Skeletal muscle tissue (tissue), 4 donors: Measurements from ENCODE around the gene TAF4. TPM values are rescaled to one million over a fixed set of nuclear protein-coding genes. Genes with fewer than 3 reads are reported as not detected.
"Not testable (repeated sequence)": the region's sequence is repeated elsewhere in the genome, so short reads cannot be mapped to it uniquely, and the experiment has no call there.

Source experiments
- H3K27ac ChIP-seq: one replicate; pipeline ENCODE4 v1.7.0; 2013; ENCODE audit warnings: mild to moderate bottlenecking, low read depth, low read length, inconsistent platforms
- H3K27me3 ChIP-seq, 3 donors: one replicate each; pipeline ENCODE4 v1.7.0; 2013; ENCODE audit warnings: low read length in 3 of 3; ENCODE audit not compliant: control insufficient read depth in 3 of 3, insufficient read depth in 3 of 3
- H3K36me3 ChIP-seq, 3 donors: one replicate each; pipeline ENCODE4 v1.7.0; 2013; ENCODE audit warnings: low read length in 3 of 3; ENCODE audit not compliant: control insufficient read depth in 3 of 3, insufficient read depth in 3 of 3
- H3K4me1 ChIP-seq, 3 donors: one replicate each; pipeline ENCODE4 v1.7.0; 2013; ENCODE audit warnings: low read length in 3 of 3, mild to moderate bottlenecking in 3 of 3; ENCODE audit not compliant: control insufficient read depth in 3 of 3, insufficient read depth in 3 of 3
- H3K4me3 ChIP-seq, 3 donors: one replicate each; pipeline ENCODE4 v1.7.0; 2013; ENCODE audit warnings: low read length in 3 of 3
- H3K9ac ChIP-seq, 3 donors: one replicate each; pipeline ENCODE4 v1.7.0; 2013; ENCODE audit warnings: low read length in 3 of 3, mild to moderate bottlenecking in 3 of 3, moderate library complexity in 2 of 3, low read depth in 1 of 3
- H3K9me3 ChIP-seq, 3 donors: one replicate each; pipeline ENCODE4 v1.7.0; 2013; ENCODE audit warnings: low read length in 3 of 3; ENCODE audit not compliant: control insufficient read depth in 3 of 3
- total RNA-seq: library from RNA; depleted of rRNA; stranded (reverse); fragments of >200 nt; gene quantifications from one replicate; pipeline ENCODE4 v1.2.3, GENCODE V29; 2014
- donor health status: Osteomylitis.

Gene TAF4
- total RNA-seq, 1 donor from 2014 or later = 4.2 TPM

GRCh38 chr20:61976644-61977418 is 88.8 kb downstream of the TAF4 start:
- Histone ChIP-seq H3K9ac (no peak overlapping the region), H3K4me1 (no peaks in the 10 kb centered on the region), H3K4me3 (no peak overlapping the region), H3K27ac (no peak overlapping the region), H3K27me3 (no peaks in the 10 kb centered on the region), H3K9me3 (no peaks in the 10 kb centered on the region), H3K36me3 (peaks cover 22 to 32% (median 27%) of the 10 kb centered on the region in 3 donors)

- Histone ChIP-seq H3K9ac (no peak overlapping the region), H3K27ac (no peak overlapping the region), H3K4me3 (no peak overlapping the region), H3K27me3 (no peaks in the 10 kb centered on the region), H3K9me3 (no peaks in the 10 kb centered on the region), H3K4me1 (no peaks in the 10 kb centered on the region), H3K36me3 (peaks cover 22 to 32% (median 27%) of the 10 kb centered on the region in 3 donors)
These were observed 89.4 kb downstream of the TAF4 start for GRCh38 chr20:61976263-61976643.

GRCh38 chr20:61975407-61976129 is 90.1 kb downstream of the TAF4 start:
- H3K4me1 ChIP-seq = no peaks in the 10 kb centered on the region
- peaks cover 20 to 32% (median 27%) of the 10 kb centered on the region in 3 donors for H3K36me3 ChIP-seq
- no peaks in the 10 kb centered on the region for H3K27me3 ChIP-seq
- H3K4me3 ChIP-seq = no peak overlapping the region
- no peak overlapping the region for H3K9ac ChIP-seq
- H3K27ac ChIP-seq = no peak overlapping the region
- H3K9me3 ChIP-seq = no peaks in the 10 kb centered on the region

GRCh38 chr20:61974357-61974665 is 91.4 kb downstream of the TAF4 start:
- no peaks in the 10 kb centered on the region for H3K27me3 ChIP-seq
- H3K4me1 ChIP-seq = no peaks in the 10 kb centered on the region
- no peak overlapping the region for H3K27ac ChIP-seq
- peaks cover 20 to 32% (median 27%) of the 10 kb centered on the region in 3 donors for H3K36me3 ChIP-seq
- no peak overlapping the region for H3K9ac ChIP-seq
- no peaks in the 10 kb centered on the region for H3K9me3 ChIP-seq
- no peak overlapping the region for H3K4me3 ChIP-seq

GRCh38 chr20:61973515-61974356 is 91.9 kb downstream of the TAF4 start:
- peaks cover 20 to 32% (median 27%) of the 10 kb centered on the region in 3 donors for H3K36me3 ChIP-seq
- no peaks in the 10 kb centered on the region for H3K4me1 ChIP-seq
- H3K27ac ChIP-seq = no peak overlapping the region
- H3K9me3 ChIP-seq = no peaks in the 10 kb centered on the region
- H3K4me3 ChIP-seq = no peak overlapping the region
- H3K27me3 ChIP-seq = no peaks in the 10 kb centered on the region
- H3K9ac ChIP-seq = no peak overlapping the region

GRCh38 chr20:61972636-61973508 is 92.8 kb downstream of the TAF4 start:
- no peaks in the 10 kb centered on the region for H3K9me3 ChIP-seq
- peaks cover 20 to 32% (median 27%) of the 10 kb centered on the region in 3 donors for H3K36me3 ChIP-seq
- H3K27ac ChIP-seq = no peak overlapping the region

GRCh38 chr20:61971595-61971994 is 94.1 kb downstream of the TAF4 start:
- Histone ChIP-seq H3K36me3 (peaks cover 20 to 29% (median 27%) of the 10 kb centered on the region in 3 donors), H3K27me3 (peaks cover 0 to 10% (median 0%) of the 10 kb centered on the region in 3 donors)
- H3K4me3 ChIP-seq, H3K4me1 ChIP-seq, H3K9me3 ChIP-seq, H3K9ac ChIP-seq, H3K27ac ChIP-seq: not testable (repeated sequence)

More at GRCh38 chr20:61972636-61973508, 92.8 kb downstream of the TAF4 start:
- Histone ChIP-seq H3K27me3 (peaks cover 0 to 6% (median 0%) of the 10 kb centered on the region in 3 donors), H3K4me3 (no peak overlapping the region), H3K4me1 (no peaks in the 10 kb centered on the region), H3K9ac (no peak overlapping the region)

GRCh38 chr20:61970357-61970756 is 95.3 kb downstream of the TAF4 start:
- Histone ChIP-seq H3K9me3 (no peaks in the 10 kb centered on the region), H3K9ac (no peak overlapping the region), H3K27ac (no peak overlapping the region), H3K36me3 (peaks cover 20 to 24% (median 23%) of the 10 kb centered on the region in 3 donors), H3K4me3 (no peak overlapping the region), H3K27me3 (peaks cover 5 to 13% (median 8%) of the 10 kb centered on the region in 3 donors), H3K4me1 (no peaks in the 10 kb centered on the region)

- H3K27me3 ChIP-seq = peaks cover 11 to 14% (median 13%) of the 10 kb centered on the region in 3 donors
- no peaks in the 10 kb centered on the region for H3K9me3 ChIP-seq
- H3K27ac ChIP-seq = no peak overlapping the region
- no peaks in the 10 kb centered on the region for H3K4me1 ChIP-seq
- no peak overlapping the region for H3K4me3 ChIP-seq
- peaks cover 20 to 24% (median 23%) of the 10 kb centered on the region in 3 donors for H3K36me3 ChIP-seq
- no peak overlapping the region for H3K9ac ChIP-seq
These were observed 95.9 kb downstream of the TAF4 start for GRCh38 chr20:61969806-61970205.
